MM.1S (cell line): ENCODE results near the gene LCN15.
"Not testable (repeated sequence)": the region's sequence is repeated elsewhere in the genome, so short reads cannot be mapped to it uniquely, and the experiment has no call there.

Source experiments
- DNase-seq: peaks from one replicate; pipeline ENCODE4 v3.0.0-alpha.2; 2015
- H2AFZ ChIP-seq: fragments of 300-600 bp; sonication (generic); 2 replicates; pipeline ENCODE4 v1.6.0; 2016; ENCODE audit warnings: antibody characterized with exemption, low read length
- H3F3A ChIP-seq: fragments of 300-600 bp; sonication (generic); 2 replicates; pipeline ENCODE4 v1.6.1; 2016; ENCODE audit warnings: mild to moderate bottlenecking, antibody characterized with exemption, low read length, moderate library complexity, mixed read lengths; ENCODE audit not compliant: insufficient read depth
- H3K27ac ChIP-seq: fragments of 300-600 bp; sonication (generic); 2 replicates; pipeline ENCODE4 v1.5.1; 2016; ENCODE audit warnings: mild to moderate bottlenecking, low read length
- H3K27me3 ChIP-seq: fragments of 300-600 bp; sonication (generic); replicated peaks from 2 replicates; pipeline ENCODE4 v1.6.0; 2016; ENCODE audit warnings: low read length; ENCODE audit not compliant: insufficient read depth
- H3K36me3 ChIP-seq: fragments of 300-600 bp; sonication (generic); replicated peaks from 2 replicates; pipeline ENCODE4 v1.6.1; 2016; ENCODE audit warnings: mild to moderate bottlenecking, low read length, mixed read lengths; ENCODE audit not compliant: insufficient read depth
- H3K4me1 ChIP-seq: fragments of 300-600 bp; sonication (generic); 2 replicates; pipeline ENCODE4 v1.6.1; 2016; ENCODE audit warnings: low read length, mixed read lengths
- H3K4me2 ChIP-seq: fragments of 300-600 bp; sonication (generic); 2 replicates; pipeline ENCODE4 v1.6.0; 2016; ENCODE audit warnings: low read depth, low read length
- H3K4me3 ChIP-seq: fragments of 300-600 bp; sonication (generic); 2 replicates; pipeline ENCODE4 v1.5.1; 2016; ENCODE audit warnings: low read length, mixed read lengths
- H3K79me2 ChIP-seq: fragments of 300-600 bp; sonication (generic); 2 replicates; pipeline ENCODE4 v1.6.1; 2016; ENCODE audit warnings: mixed run types, low read length, mixed read lengths
- H3K9ac ChIP-seq: fragments of 300-600 bp; sonication (generic); 2 replicates; pipeline ENCODE4 v1.6.1; 2016; ENCODE audit warnings: low read length, mixed read lengths
- H3K9me2 ChIP-seq: fragments of 300-600 bp; sonication (generic); replicated peaks from 2 replicates; pipeline ENCODE4 v1.6.1; 2016; ENCODE audit warnings: mild to moderate bottlenecking, low read length, mixed read lengths; ENCODE audit not compliant: insufficient read depth
- H3K9me3 ChIP-seq: fragments of 300-600 bp; sonication (generic); replicated peaks from 2 replicates; pipeline ENCODE4 v1.6.1; 2016; ENCODE audit warnings: mild to moderate bottlenecking, low read length, mixed read lengths; ENCODE audit not compliant: insufficient read depth
- H4K20me1 ChIP-seq: fragments of 300-600 bp; sonication (generic); 2 replicates; pipeline ENCODE4 v1.6.1; 2016; ENCODE audit warnings: mild to moderate bottlenecking, low read length, moderate library complexity, mixed read lengths; ENCODE audit not compliant: insufficient read depth
- EZH2 ChIP-seq: fragments of 300-600 bp; sonication (generic); optimal IDR thresholded peaks from 2 replicates; pipeline ENCODE3; 2017; ENCODE audit warnings: low read depth, mild to moderate bottlenecking, antibody characterized with exemption, low read length, mixed read lengths
- EZH2phosphoT487 ChIP-seq: fragments of 300-600 bp; sonication (generic); IDR thresholded peaks from 2 replicates; pipeline ENCODE4 v1.6.1; 2018; ENCODE audit warnings: antibody characterized with exemption, low read length
- TF ChIP-seq, protein P1 (sequence below): fragments of 300-600 bp; sonication (generic); IDR thresholded peaks from 2 replicates; pipeline ENCODE4 v1.5.1; 2016; ENCODE audit warnings: antibody characterized with exemption, low read length, mixed read lengths

Gene LCN15

GRCh38 chr9:136805207-136805740 lies 41.0 kb upstream of the LCN15 start:
- no peaks in the 10 kb centered on the region for H4K20me1 ChIP-seq
- no peak for DNase-seq

DNA sequence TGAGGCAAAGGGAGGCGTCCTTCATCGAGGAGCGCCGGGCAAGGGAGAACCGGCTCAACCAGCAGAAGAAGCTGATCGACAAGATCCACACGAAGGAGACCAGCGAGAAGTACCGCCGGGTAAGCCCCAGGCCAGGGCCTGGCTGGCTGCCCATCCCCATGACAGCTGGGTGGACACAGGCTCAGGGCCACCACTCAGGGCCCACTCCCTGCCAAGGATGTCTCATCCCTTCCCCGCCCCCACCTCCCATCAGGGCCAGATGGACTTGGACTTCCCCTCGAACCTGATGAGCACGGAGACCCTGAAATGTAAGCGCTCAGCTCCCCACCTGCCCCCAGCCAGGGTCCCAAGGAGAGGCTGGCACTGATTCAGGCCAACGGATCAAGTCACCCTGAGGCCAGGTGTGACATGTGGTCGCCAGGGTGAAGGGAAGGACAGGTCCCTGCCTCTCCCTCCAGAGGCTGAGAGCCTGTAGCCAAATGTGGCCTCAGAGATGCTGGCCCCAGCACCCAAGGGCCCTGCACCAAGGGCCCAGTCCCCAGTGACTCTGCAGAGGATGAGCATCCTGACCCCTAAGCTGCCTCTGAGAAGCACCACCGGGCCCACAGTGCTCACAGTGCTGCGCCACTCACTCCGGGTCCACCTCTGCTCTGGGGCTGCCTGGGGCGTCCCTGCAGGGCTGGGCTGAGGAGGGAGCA lies 40.3 kb upstream of the LCN15 start:
- Histone ChIP-seq H4K20me1 (no peaks in the 10 kb centered on the region), H3K9ac (no peak overlapping the region), H3K27me3 (no peaks in the 10 kb centered on the region), H3K9me3 (no peaks in the 10 kb centered on the region), H3K4me3 (no peak overlapping the region), H3F3A (peaks cover 16% of the 10 kb centered on the region), H3K4me1 (peaks cover 17% of the 10 kb centered on the region), H3K36me3 (no peaks in the 10 kb centered on the region), H3K9me2 (no peaks in the 10 kb centered on the region), H3K79me2 (peaks cover 28% of the 10 kb centered on the region), H3K4me2 (no peak overlapping the region), H2AFZ (no peak overlapping the region), H3K27ac (no peak overlapping the region)
- TF ChIP-seq EZH2phosphoT487 (no peak), EZH2 (no peak)
- DNase-seq, result no peak

More at GRCh38 chr9:136805207-136805740, 41.0 kb upstream of the LCN15 start:
- TF ChIP-seq, protein P1, sequence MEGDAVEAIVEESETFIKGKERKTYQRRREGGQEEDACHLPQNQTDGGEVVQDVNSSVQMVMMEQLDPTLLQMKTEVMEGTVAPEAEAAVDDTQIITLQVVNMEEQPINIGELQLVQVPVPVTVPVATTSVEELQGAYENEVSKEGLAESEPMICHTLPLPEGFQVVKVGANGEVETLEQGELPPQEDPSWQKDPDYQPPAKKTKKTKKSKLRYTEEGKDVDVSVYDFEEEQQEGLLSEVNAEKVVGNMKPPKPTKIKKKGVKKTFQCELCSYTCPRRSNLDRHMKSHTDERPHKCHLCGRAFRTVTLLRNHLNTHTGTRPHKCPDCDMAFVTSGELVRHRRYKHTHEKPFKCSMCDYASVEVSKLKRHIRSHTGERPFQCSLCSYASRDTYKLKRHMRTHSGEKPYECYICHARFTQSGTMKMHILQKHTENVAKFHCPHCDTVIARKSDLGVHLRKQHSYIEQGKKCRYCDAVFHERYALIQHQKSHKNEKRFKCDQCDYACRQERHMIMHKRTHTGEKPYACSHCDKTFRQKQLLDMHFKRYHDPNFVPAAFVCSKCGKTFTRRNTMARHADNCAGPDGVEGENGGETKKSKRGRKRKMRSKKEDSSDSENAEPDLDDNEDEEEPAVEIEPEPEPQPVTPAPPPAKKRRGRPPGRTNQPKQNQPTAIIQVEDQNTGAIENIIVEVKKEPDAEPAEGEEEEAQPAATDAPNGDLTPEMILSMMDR, result no peak
- no peak for TF ChIP-seq EZH2phosphoT487
- TF ChIP-seq EZH2, result no peak
- Histone ChIP-seq H3K36me3 (no peaks in the 10 kb centered on the region), H3K4me2 (no peak overlapping the region), H3K9ac (no peak overlapping the region), H3K4me3 (no peak overlapping the region), H3K4me1 (peaks cover 21% of the 10 kb centered on the region; the same call in 1 of the 2 replicates), H3F3A (peaks cover 15% of the 10 kb centered on the region), H3K9me2 (no peaks in the 10 kb centered on the region), H3K79me2 (peaks cover 35% of the 10 kb centered on the region), H3K9me3 (no peaks in the 10 kb centered on the region), H3K27ac (no peak overlapping the region), H2AFZ (no peak overlapping the region), H3K27me3 (no peaks in the 10 kb centered on the region)

DNA sequence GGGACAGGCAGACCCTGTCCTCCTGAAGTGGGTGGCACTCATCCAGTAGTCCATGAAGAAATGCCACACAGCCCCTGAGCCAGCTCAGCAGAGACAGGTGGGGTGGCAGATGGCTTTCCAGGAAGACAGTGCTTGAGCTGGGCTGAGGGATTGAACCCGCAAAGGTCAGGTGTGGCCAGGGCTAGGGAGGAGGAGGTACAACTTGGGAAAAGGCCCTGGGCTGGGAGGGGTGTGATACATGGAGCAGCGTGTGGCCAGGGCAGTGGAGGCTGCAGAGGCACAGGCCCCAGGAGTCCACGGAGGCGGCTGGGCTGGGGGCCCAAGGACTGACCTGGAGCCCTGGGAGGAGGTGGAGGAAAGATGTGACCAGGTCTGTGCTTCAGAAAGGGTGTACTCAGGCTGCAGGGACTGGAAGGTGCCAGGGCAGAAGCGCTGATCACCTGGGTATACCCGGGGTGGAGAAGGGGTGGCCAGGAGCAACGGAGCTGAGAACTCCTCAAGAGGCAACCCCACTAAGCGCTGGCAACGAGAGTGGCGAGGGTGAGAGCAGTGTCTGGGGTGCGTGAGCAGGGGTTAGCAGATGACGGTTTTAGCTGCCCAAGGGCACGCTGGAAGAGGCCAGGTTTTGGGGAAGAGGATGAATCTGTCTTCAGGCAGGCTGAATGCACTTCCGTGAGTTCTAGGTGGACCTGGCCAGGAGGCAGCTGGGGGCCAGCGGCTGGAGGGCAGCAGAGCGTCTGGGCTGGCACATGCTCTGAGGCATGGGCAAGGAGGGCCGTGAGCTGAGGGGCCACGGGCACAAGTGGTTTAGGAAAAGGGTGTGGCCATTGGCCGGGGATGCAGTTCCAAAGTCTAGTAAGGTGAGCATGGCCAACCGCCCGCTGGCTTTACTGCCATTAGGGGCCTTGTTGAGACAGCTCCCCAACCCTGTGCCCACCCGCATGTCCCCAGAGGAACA lies 39.5 kb upstream of the LCN15 start:
- Histone ChIP-seq H3K9me3 (no peaks in the 10 kb centered on the region), H3K4me3 (no peak overlapping the region), H3K27ac (no peak overlapping the region), H3K9me2 (no peaks in the 10 kb centered on the region), H3K27me3 (no peaks in the 10 kb centered on the region; the same call in 1 of the 2 replicates), H3K4me2 (no peak overlapping the region), H3K4me1 (peaks cover 13% of the 10 kb centered on the region), H3K79me2 (peaks cover 20% of the 10 kb centered on the region), H2AFZ (no peak overlapping the region), H4K20me1 (no peaks in the 10 kb centered on the region), H3K9ac (no peak overlapping the region), H3K36me3 (no peaks in the 10 kb centered on the region), H3F3A (peaks cover 16% of the 10 kb centered on the region)
- TF ChIP-seq EZH2phosphoT487, result no peak
- TF ChIP-seq EZH2, result no peak
- TF ChIP-seq, protein P1, result no peak
- DNase-seq, result no peak

DNA sequence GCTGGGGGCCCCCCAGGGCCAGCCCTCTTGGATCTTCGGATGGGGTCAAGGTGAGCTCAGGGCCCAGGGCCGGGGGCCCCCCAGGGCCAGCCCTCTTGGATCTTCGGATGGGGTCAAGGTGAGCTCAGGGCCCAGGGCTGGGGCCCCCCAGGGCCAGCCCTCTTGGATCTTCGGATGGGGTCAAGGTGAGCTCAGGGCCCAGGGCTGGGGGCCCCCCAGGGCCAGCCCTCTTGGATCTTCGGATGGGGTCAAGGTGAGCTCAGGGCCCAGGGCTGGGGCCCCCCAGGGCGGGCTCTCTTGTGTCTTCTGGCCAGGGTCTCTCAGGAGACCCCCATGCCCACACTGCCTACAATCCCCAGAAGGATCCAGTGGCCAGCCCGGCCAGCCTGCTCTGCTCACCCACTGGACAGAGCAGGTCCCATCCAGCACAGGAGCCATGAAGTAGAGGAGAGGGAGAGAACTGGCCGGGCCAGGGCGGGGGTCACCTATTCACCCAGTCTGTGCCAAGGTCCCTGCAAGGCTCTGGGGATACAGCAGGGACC lies 38.8 kb upstream of the LCN15 start:
- peaks cover 16% of the 10 kb centered on the region for H3F3A ChIP-seq
- peaks cover 13% of the 10 kb centered on the region for H3K79me2 ChIP-seq
- not testable (repeated sequence) for H3K27ac ChIP-seq, DNase-seq, H4K20me1 ChIP-seq, H3K9me2 ChIP-seq, H3K9me3 ChIP-seq, H3K27me3 ChIP-seq, H3K9ac ChIP-seq, H2AFZ ChIP-seq, H3K4me2 ChIP-seq, H3K36me3 ChIP-seq, H3K4me3 ChIP-seq
- H3K4me1 ChIP-seq, result peaks cover 13% of the 10 kb centered on the region
